Measurements from ENCODE around the gene NOX4.

GRCh38 chr11:89463266-89463780 is 27.9 kb downstream of the NOX4 start:
- TF ChIP-seq POLR2A (IDR thresholded peaks at IDR 0.05) (no peak), CTCF (IDR thresholded peaks at IDR 0.05 in 8 of 11, conservative IDR thresholded peaks at IDR 0.05 in 3 of 11) (no peak)
